DND-41 (cell line): ENCODE results near the gene MYO1B.

ENCODE experiments used
- ATAC-seq: fragments of 200-7000 bp; cut with Tn5 transposase; 3 replicates; pipeline ENCODE4 v1.9.1; 2021; ENCODE audit warnings: low read depth; ENCODE audit not compliant: insufficient read depth
- DNase-seq: peaks from one replicate; pipeline ENCODE4 v3.0.0-alpha.2; 2020
- H2AFZ ChIP-seq: 2 replicates; pipeline ENCODE4 v1.6.0; 2012; ENCODE audit warnings: low read depth, low read length
- H3K27ac ChIP-seq: 2 replicates; pipeline ENCODE4 v1.5.1; 2012; ENCODE audit warnings: low read length, inconsistent platforms
- H3K27me3 ChIP-seq: fragments of 200-600 bp; sonication (generic); 2 replicates; pipeline ENCODE4 v1.6.0; 2012; ENCODE audit warnings: low read length, mild to moderate bottlenecking, inconsistent platforms; ENCODE audit not compliant: insufficient read depth, poor library complexity
- H3K36me3 ChIP-seq: 2 replicates; pipeline ENCODE4 v1.5.1; 2012; ENCODE audit warnings: low read length, inconsistent platforms; ENCODE audit not compliant: insufficient read depth
- H3K4me1 ChIP-seq: 2 replicates; pipeline ENCODE4 v1.5.1; 2012; ENCODE audit warnings: mild to moderate bottlenecking, low read length; ENCODE audit not compliant: insufficient read depth
- H3K4me2 ChIP-seq: 2 replicates; pipeline ENCODE4 v1.6.0; 2012; ENCODE audit warnings: mild to moderate bottlenecking, moderate library complexity, low read length, inconsistent platforms; ENCODE audit not compliant: insufficient read depth
- H3K4me3 ChIP-seq, 2 experiments: fragments of 200-600 bp in 1 of 2; shearing (Covaris generic) in 1 of 2; 2 replicates each; pipeline ENCODE4 v1.5.1; 2012 to 2016; ENCODE audit warnings: inconsistent platforms in 2 of 2, low read length in 2 of 2, mild to moderate bottlenecking in 2 of 2, low read depth in 1 of 2, moderate library complexity in 1 of 2
- H3K79me2 ChIP-seq: 2 replicates; pipeline ENCODE4 v1.6.0; 2012; ENCODE audit warnings: low read length, inconsistent platforms; ENCODE audit not compliant: insufficient read depth
- H3K9ac ChIP-seq: 2 replicates; pipeline ENCODE4 v1.6.0; 2012; ENCODE audit warnings: low read depth, mild to moderate bottlenecking, inconsistent platforms, low read length, moderate library complexity
- H3K9me3 ChIP-seq: 2 replicates; pipeline ENCODE4 v1.5.1; 2012; ENCODE audit warnings: low read length, moderate library complexity, mild to moderate bottlenecking, inconsistent platforms; ENCODE audit not compliant: insufficient read depth, severe bottlenecking
- H4K20me1 ChIP-seq: 2 replicates; pipeline ENCODE4 v1.6.0; 2012; ENCODE audit warnings: low read length; ENCODE audit not compliant: insufficient read depth
- CTCF ChIP-seq: IDR thresholded peaks from 2 replicates; pipeline ENCODE4 v1.5.1; 2012; ENCODE audit warnings: borderline replicate concordance, low read length, moderate library complexity, mild to moderate bottlenecking; ENCODE audit not compliant: poor library complexity, severe bottlenecking; ENCODE audit errors: extremely low read depth
- EZH2 ChIP-seq: IDR thresholded peaks from 3 replicates; pipeline ENCODE4 v1.6.1; 2012; ENCODE audit warnings: borderline replicate concordance, low read depth, mild to moderate bottlenecking, moderate library complexity, low read length, inconsistent platforms; ENCODE audit not compliant: severe bottlenecking

The MYO1B gene

GRCh38 chr2:191319186-191319585, 74.0 kb downstream of the MYO1B start:
- no peak overlapping the region for H3K9ac ChIP-seq
- H3K27ac ChIP-seq = peak overlapping the region; percentile 16; the same call in 1 of the 2 replicates
- DNase-seq (no peak), ATAC-seq (no peak)
- no peak overlapping the region for H3K4me2 ChIP-seq
- H2AFZ ChIP-seq = no peak overlapping the region
- TF ChIP-seq EZH2 (no peak), CTCF (no peak)
- H3K4me1 ChIP-seq = peaks cover 51% of the 10 kb centered on the region
- no peaks in the 10 kb centered on the region for H3K9me3 ChIP-seq
- no peaks in the 10 kb centered on the region for H3K27me3 ChIP-seq
- no peaks in the 10 kb centered on the region for H3K36me3 ChIP-seq
- H3K79me2 ChIP-seq = no peaks in the 10 kb centered on the region
- no peaks in the 10 kb centered on the region for H4K20me1 ChIP-seq
- H3K4me3 ChIP-seq = no peak overlapping the region

- no peaks in the 10 kb centered on the region for H3K79me2 ChIP-seq
Observed at GRCh38 chr2:191320881-191321280, 75.7 kb downstream of the MYO1B start.

GRCh38 chr2:191321861-191322662, 76.9 kb downstream of the MYO1B start:
- peak; percentile 86 for ATAC-seq
- Histone ChIP-seq H4K20me1 (no peaks in the 10 kb centered on the region), H3K4me2 (peak overlapping the region; percentile 1; the same call in 1 of the 2 replicates), H3K36me3 (no peaks in the 10 kb centered on the region), H3K79me2 (no peaks in the 10 kb centered on the region), H3K27ac (peak overlapping the region; percentile 55; the same call in 1 of the 2 replicates), H3K27me3 (no peaks in the 10 kb centered on the region), H2AFZ (no peak overlapping the region), H3K9me3 (peaks cover 4% of the 10 kb centered on the region), H3K4me3 (no peak overlapping the region), H3K9ac (no peak overlapping the region), H3K4me1 (peaks cover 51% of the 10 kb centered on the region)
- TF ChIP-seq CTCF (peak; percentile 42), EZH2 (no peak)
- peak; percentile 77 for DNase-seq

More at GRCh38 chr2:191320881-191321280, 75.7 kb downstream of the MYO1B start:
- H4K20me1 ChIP-seq = no peaks in the 10 kb centered on the region
- H3K9ac ChIP-seq = no peak overlapping the region
- H3K27ac ChIP-seq = no peak overlapping the region
- no peak overlapping the region for H3K4me2 ChIP-seq
- H3K27me3 ChIP-seq = no peaks in the 10 kb centered on the region
- DNase-seq (no peak), ATAC-seq (no peak)
- peaks cover 51% of the 10 kb centered on the region for H3K4me1 ChIP-seq
- peaks cover 4% of the 10 kb centered on the region for H3K9me3 ChIP-seq
- no peak overlapping the region for H2AFZ ChIP-seq
- TF ChIP-seq EZH2 (no peak), CTCF (no peak)
- H3K36me3 ChIP-seq = no peaks in the 10 kb centered on the region
- no peak overlapping the region for H3K4me3 ChIP-seq
